HL-60 (cell line): ENCODE measurements around the gene LYPD5.

Experiments
- DNase-seq, 2 experiments: peaks; one replicate each; pipeline ENCODE4 v3.0.0-alpha.2; 2010 to 2020; ENCODE audit warnings: low read depth in 1 of 2, low spot score in 1 of 2
- H3K27ac ChIP-seq: fragments of 250-450 bp; sonication (Bioruptor Pico); replicated peaks from 2 replicates; pipeline ENCODE4 v1.5.1; 2020; ENCODE audit warnings: mild to moderate bottlenecking, moderate library complexity
- H3K27me3 ChIP-seq: fragments of 250-450 bp; sonication (Bioruptor Pico); 2 replicates; pipeline ENCODE4 v1.5.1; 2021; ENCODE audit warnings: mild to moderate bottlenecking, moderate library complexity; ENCODE audit not compliant: insufficient read depth, poor library complexity, severe bottlenecking
- H3K4me3 ChIP-seq: replicated peaks from 2 replicates; pipeline ENCODE4 v1.5.1; 2011; ENCODE audit warnings: mild to moderate bottlenecking, control low read depth, low read length; ENCODE audit not compliant: insufficient read depth
- CTCF ChIP-seq: IDR thresholded peaks from one replicate; pipeline ENCODE4 v1.5.1; 2011; ENCODE audit warnings: low read length, control low read depth, inconsistent platforms; ENCODE audit not compliant: insufficient read depth
- GABPA ChIP-seq: IDR thresholded peaks from 2 replicates; pipeline ENCODE4 v1.6.1; 2012; ENCODE audit warnings: low read depth
- POLR2AphosphoS5 ChIP-seq: IDR thresholded peaks from 2 replicates; pipeline ENCODE4 v1.6.1; 2012; ENCODE audit warnings: low read depth
- REST ChIP-seq: IDR thresholded peaks from 2 replicates; pipeline ENCODE4 v1.6.1; 2012; ENCODE audit warnings: low read depth; ENCODE audit not compliant: insufficient replicate concordance
- SPI1 ChIP-seq: IDR thresholded peaks from 2 replicates; pipeline ENCODE4 v1.6.1; 2012; ENCODE audit warnings: low read depth, mild to moderate bottlenecking, borderline replicate concordance

LYPD5 gene

GRCh38 chr19:43778651-43779050 is 23.6 kb downstream of the LYPD5 start:
- no peak for TF ChIP-seq GABPA
- TF ChIP-seq SPI1, result no peak
- TF ChIP-seq CTCF, result no peak
- TF ChIP-seq POLR2AphosphoS5, result no peak
- TF ChIP-seq REST, result no peak
- Histone ChIP-seq H3K27ac (peak overlapping the region; percentile 97), H3K27me3 (no peaks in the 10 kb centered on the region), H3K4me3 (peak overlapping the region; percentile 78)
- no peak for DNase-seq

- H3K27me3 ChIP-seq, result no peaks in the 10 kb centered on the region
- TF ChIP-seq POLR2AphosphoS5 (peak; percentile 51; the same call in 1 of the 2 replicates), GABPA (peak; percentile 31; the same call in 1 of the 2 replicates), REST (no peak), CTCF (no peak)
- H3K4me3 ChIP-seq, result peak overlapping the region; percentile 24; the same call in 1 of the 2 replicates
- peak overlapping the region; percentile 97 for H3K27ac ChIP-seq
- peak in 1 of 2 experiments; percentile 94 for DNase-seq
Measured at GRCh38 chr19:43777163-43777695, 25.0 kb downstream of the LYPD5 start.

GRCh38 chr19:43776286-43776685 is 26.0 kb downstream of the LYPD5 start:
- DNase-seq, result no peak
- TF ChIP-seq CTCF (no peak), SPI1 (no peak), GABPA (no peak), POLR2AphosphoS5 (no peak), REST (no peak)
- Histone ChIP-seq H3K27me3 (no peaks in the 10 kb centered on the region), H3K4me3 (no peak overlapping the region), H3K27ac (peak overlapping the region; percentile 97)
